Pancreas (tissue), 10 donors: ENCODE measurements around the gene AMZ1. TPM values are rescaled to one million over a fixed set of nuclear protein-coding genes. Genes with fewer than 3 reads are reported as not detected.
A peak's percentile ranks its signal among the peaks of the same experiment; 100 is the strongest.

Experiments used
- ATAC-seq, 4 donors: fragments of 200-7000 bp; cut with Tn5 transposase; one replicate each; pipeline versions ENCODE4 v1.8.0 to v1.9.1; 2020; ENCODE audit warnings: mild to moderate bottlenecking in 4 of 4, moderate library complexity in 4 of 4
- DNase-seq, 6 donors: peaks; one replicate each; pipeline ENCODE4 v3.0.0-alpha.2; 2020
- FAIRE-seq: peaks from 2 replicates; lab custom pipeline; 2012; peaks lifted over from hg19 to GRCh38; lab: Jason Lieb, UNC
- H3K27ac ChIP-seq, 4 donors: fragments of 200-600 bp; sonication (generic); 1 replicate in 3 of 4; 2 replicates in 1 of 4; pipeline versions ENCODE4 v1.5.0 to v1.8.0; 2020
- H3K27me3 ChIP-seq, 4 donors: fragments of 200-600 bp; one replicate each; pipeline ENCODE4 v1.8.0; 2021
- H3K36me3 ChIP-seq, 3 donors: fragments of 200-600 bp; sonication (generic) in 1 of 3; one replicate each; pipeline versions ENCODE4 v1.5.0 to v1.8.0; 2020 to 2021
- H3K4me1 ChIP-seq, 3 donors: fragments of 200-600 bp; one replicate each; pipeline ENCODE4 v1.8.0; 2021
- H3K4me3 ChIP-seq, 4 donors: fragments of 200-600 bp; sonication (generic) in 2 of 4; one replicate each; pipeline versions ENCODE4 v1.5.0 to v1.8.0; 2020 to 2021
- H3K9me3 ChIP-seq, 4 donors: fragments of 200-600 bp; one replicate each; pipeline ENCODE4 v1.8.0; 2021
- WGBS, 2 donors: extraction: QIAGEN DNeasy Blood & Tissue Kit; methylation state at CpG; one replicate each; pipeline ENCODE4 v1.1.7; 2013; 5-methylcytosine and 5-hydroxymethylcytosine counted together
- intact Hi-C, 3 donors: fragments of 100-400 bp; cut with DNase I; formaldehyde crosslinking; loops; one replicate each; pipeline versions ENCODE4 v1.11.1 to v1.14.2; 2022
- polyA plus RNA-seq, 2 donors: library from polyadenylated mRNA; stranded (reverse); fragments of 200-250 nt; gene quantifications; one replicate each; pipeline ENCODE4 v1.2.3, GENCODE V29; 2013
- total RNA-seq, 6 donors: library from RNA; stranded (reverse); fragmentation: NEBNext Ultra II Directional in 4 of 6; extraction: Animal tissue kit (Norgen Biotek cat#: 25700) in 4 of 6; gene quantifications; one replicate each; pipeline versions ENCODE4 v1.2.1 to v1.2.4, GENCODE V29; 2021 to 2023
- TF ChIP-seq, protein P1 (sequence below), 4 donors: fragments of 200-600 bp; sonication (generic) in 3 of 4; IDR thresholded peaks; one replicate each; pipeline versions ENCODE4 v1.5.0 to v1.8.0; 2021; ENCODE audit warnings: antibody characterized with exemption in 4 of 4
- donor health status: healthy with polysubstance abuse.
- donor health status: DM: no; HTN: no; CAD: no; lungs with moderate emphysema.
- donor health status: DM: no; HTN: no; CAD: no.
- donor health status: control.
- donor health status: control.
- donor health status: Bipolar disorder and iron deficiency.
- donor health status: DM: yes; HTN: yes; CAD: no.
- donor health status: DM: no; HTN: no; CAD: no.
- donor health status: DM: no; HTN: no; CAD: no.
- donor health status: DM: yes; HTN: yes; CAD: no.

Gene AMZ1
- under 1 TPM in 1 of 6 donors, not detected in 5; 0.19 TPM for total RNA-seq
- under 1 TPM; 0.04 to 0.05 TPM for polyA plus RNA-seq

DNA sequence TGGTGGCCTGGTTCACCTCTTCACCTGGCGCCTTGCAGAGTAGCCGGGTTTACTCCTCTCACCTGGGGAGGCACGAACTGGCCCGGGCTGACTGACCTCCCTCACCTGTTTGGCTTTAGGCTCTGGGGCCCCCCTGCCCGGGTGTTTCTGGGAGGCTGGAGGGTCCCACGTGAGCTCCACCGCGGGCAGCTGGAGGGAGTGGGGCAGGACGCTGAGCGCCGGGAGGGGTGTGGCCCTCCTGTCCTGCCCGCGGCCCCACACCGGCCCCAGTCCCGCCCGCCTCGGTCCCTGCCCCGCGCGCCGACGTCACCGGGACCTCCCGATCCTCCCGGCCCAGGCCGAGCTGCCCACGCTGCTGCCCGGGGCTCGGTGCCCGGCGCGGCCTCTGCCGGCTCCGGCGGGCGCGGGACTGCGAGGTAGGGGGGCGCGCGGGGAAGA is at the start of gene AMZ1:
TSS of gene AMZ1 (plus strand) at position 322 of the 438 bp plus-strand sequence. CDS start 12,250 bp downstream, outside the sequence.
- intact Hi-C loops: loop anchor here in 2 of 3 donors (10.0 kb wide), 2 partner anchors 213 to 233 kb away; partner anchors contain the start of gene GRIFIN (in 1 of the 2)
- no peaks in the 10 kb centered on the region for H3K9me3 ChIP-seq
- DNase-seq (no peak), FAIRE-seq (no peak), ATAC-seq (peak in 2 of 4 donors; percentile 35 to 48)
- peaks cover 0 to 16% (median 0%) of the 10 kb centered on the region in 4 donors for H3K27me3 ChIP-seq
- TF ChIP-seq, protein P1, sequence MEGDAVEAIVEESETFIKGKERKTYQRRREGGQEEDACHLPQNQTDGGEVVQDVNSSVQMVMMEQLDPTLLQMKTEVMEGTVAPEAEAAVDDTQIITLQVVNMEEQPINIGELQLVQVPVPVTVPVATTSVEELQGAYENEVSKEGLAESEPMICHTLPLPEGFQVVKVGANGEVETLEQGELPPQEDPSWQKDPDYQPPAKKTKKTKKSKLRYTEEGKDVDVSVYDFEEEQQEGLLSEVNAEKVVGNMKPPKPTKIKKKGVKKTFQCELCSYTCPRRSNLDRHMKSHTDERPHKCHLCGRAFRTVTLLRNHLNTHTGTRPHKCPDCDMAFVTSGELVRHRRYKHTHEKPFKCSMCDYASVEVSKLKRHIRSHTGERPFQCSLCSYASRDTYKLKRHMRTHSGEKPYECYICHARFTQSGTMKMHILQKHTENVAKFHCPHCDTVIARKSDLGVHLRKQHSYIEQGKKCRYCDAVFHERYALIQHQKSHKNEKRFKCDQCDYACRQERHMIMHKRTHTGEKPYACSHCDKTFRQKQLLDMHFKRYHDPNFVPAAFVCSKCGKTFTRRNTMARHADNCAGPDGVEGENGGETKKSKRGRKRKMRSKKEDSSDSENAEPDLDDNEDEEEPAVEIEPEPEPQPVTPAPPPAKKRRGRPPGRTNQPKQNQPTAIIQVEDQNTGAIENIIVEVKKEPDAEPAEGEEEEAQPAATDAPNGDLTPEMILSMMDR (IDR thresholded peaks at IDR 0.05): no peak
- no peaks in the 10 kb centered on the region for H3K36me3 ChIP-seq
- whole genome bisulfite sequencing, 2 donors: 3% methylated on average over 12 to 41 of the region's 41 CpGs
- H3K4me3 ChIP-seq: no peak within 1 kb of the TSS
- H3K4me1 ChIP-seq: peaks cover 0 to 3% (median 0%) of the 10 kb centered on the region in 3 donors
- H3K27ac ChIP-seq: no peak within 1 kb of the TSS

DNA sequence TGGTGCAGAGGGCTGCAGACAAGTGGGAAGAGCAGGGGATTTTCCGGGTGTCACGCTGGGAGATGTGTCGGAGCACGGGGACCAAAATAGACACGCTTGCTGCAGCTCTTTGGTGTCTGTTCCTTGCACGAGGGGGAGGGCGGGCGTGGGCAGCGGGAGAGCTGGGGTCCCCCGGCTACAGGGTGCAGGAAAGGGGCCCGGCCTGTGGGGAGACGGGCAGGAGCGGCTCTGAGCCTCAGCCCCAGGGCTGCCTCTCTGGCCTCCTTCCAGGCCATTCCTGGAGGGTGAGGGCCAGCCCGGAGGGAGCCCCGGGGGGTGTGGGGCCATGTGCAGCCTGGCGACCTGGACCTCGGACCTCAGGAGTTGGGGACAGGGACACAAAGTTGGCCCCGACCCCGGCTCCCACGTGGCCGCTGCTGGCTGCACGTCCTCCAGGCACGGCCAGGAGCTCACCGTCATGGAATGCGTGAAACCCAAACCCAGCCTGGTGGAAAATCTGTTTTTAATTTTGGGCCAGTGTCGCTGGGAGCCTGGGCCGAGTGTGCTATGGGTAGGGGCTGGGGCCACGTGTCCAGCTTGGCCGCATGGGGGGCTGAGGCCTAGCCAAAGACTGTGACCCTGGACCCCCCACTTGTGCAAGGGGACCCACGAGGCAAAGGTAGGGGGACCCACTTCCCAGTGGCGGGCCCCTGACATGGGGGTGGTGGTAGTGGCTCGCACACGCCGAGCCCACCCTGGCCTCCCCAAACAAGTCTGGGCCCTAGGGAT is 49.6 kb upstream of the AMZ1 start:
- H3K4me3 ChIP-seq: no peak overlapping the region
- H3K27ac ChIP-seq: peak overlapping the region in 2 of 4 donors; percentile 55 to 63
- H3K4me1 ChIP-seq: peaks cover 0 to 7% (median 0%) of the 10 kb centered on the region in 3 donors
- ATAC-seq (no peak), FAIRE-seq (no peak), DNase-seq (peak in 2 of 6 donors; percentile 63 to 81)
- no peaks in the 10 kb centered on the region for H3K9me3 ChIP-seq
- no peaks in the 10 kb centered on the region for H3K27me3 ChIP-seq
- H3K36me3 ChIP-seq: no peaks in the 10 kb centered on the region
- TF ChIP-seq, protein P1 (IDR thresholded peaks at IDR 0.05): no peak
- intact Hi-C loops: no loop called here
- WGBS, 2 donors: 76 to 77% methylated on average over 30 to 34 of the region's 34 CpGs

DNA sequence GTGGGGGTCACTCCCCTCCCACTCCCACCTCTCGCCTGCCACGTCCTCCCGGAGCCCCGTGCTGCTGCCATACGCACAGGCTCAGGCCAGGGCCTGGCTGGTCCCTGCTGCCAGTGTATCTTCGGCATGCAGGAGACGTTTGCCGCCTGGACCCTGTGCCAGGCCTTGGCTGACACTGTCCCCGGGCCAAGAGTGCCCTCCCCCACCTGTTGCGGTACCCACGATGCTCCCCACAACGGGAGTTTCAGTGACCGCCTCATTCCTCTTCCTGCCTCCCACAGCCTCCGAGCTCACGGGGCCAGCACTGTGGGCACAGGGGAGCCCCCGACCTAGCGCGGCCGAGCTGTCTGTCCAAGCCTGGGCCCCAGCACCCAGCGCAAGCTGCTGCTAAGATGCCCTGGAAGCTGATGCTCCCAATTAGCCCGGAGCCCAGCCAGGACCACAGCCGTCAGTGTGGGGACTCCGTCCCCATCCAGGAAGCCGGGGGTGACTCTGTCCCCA is 48.8 kb upstream of the AMZ1 start:
- TF ChIP-seq, protein P1 (IDR thresholded peaks at IDR 0.05): no peak
- DNase-seq (peak in 2 of 6 donors; percentile 33 to 69), FAIRE-seq (no peak), ATAC-seq (no peak)
- intact Hi-C loops: no loop called here
- WGBS, 2 donors: 88 to 89% methylated on average over 23 to 24 of the region's 24 CpGs
- H3K36me3 ChIP-seq: no peaks in the 10 kb centered on the region
- H3K4me3 ChIP-seq: no peak overlapping the region
- H3K27ac ChIP-seq: no peak overlapping the region
- no peaks in the 10 kb centered on the region for H3K9me3 ChIP-seq
- no peaks in the 10 kb centered on the region for H3K27me3 ChIP-seq
- H3K4me1 ChIP-seq: peaks cover 0 to 6% (median 0%) of the 10 kb centered on the region in 3 donors

- no peak overlapping the region for H3K4me3 ChIP-seq
- no peaks in the 10 kb centered on the region for H3K36me3 ChIP-seq
- DNase-seq: peak in 2 of 6 donors; percentile 29 to 72
- H3K27ac ChIP-seq: peak overlapping the region in 1 of 4 donors; percentile 73
- H3K4me1 ChIP-seq: peaks cover 0 to 8% (median 0%) of the 10 kb centered on the region in 3 donors
- no peaks in the 10 kb centered on the region for H3K27me3 ChIP-seq
- TF ChIP-seq, protein P1 (IDR thresholded peaks at IDR 0.05): no peak
- 84 to 85% methylated on average over 37 of the region's 37 CpGs for WGBS, 2 donors
- ATAC-seq: no peak
- FAIRE-seq: no peak
- no peaks in the 10 kb centered on the region for H3K9me3 ChIP-seq
- intact Hi-C loops: no loop called here
Measured at GRCh38 chr7:2639695-2640481, 48.1 kb upstream of the AMZ1 start.
